ENCODE results near the gene LTBP1.

The LTBP1 gene

GRCh38 chr2:33014268-33014667 is 67.5 kb downstream of the LTBP1 start:
- DNase-seq: no peak

- peak; percentile 60 for DNase-seq
These were observed 68.8 kb downstream of the LTBP1 start for GRCh38 chr2:33015421-33016142.

- peak; percentile 44 for DNase-seq
These were observed 71.5 kb downstream of the LTBP1 start for GRCh38 chr2:33018271-33018670.

- no peak for DNase-seq
These were observed 73.0 kb downstream of the LTBP1 start for GRCh38 chr2:33019796-33020195.

GRCh38 chr2:33020883-33021282 is 74.1 kb downstream of the LTBP1 start:
- no peak for DNase-seq

- peak; percentile 79 for DNase-seq
These were observed 74.9 kb downstream of the LTBP1 start for GRCh38 chr2:33021542-33022227.

- no peak for DNase-seq
These were observed 75.7 kb downstream of the LTBP1 start for GRCh38 chr2:33022395-33022985.

- DNase-seq: peak; percentile 90
These were observed 76.4 kb downstream of the LTBP1 start for GRCh38 chr2:33022989-33023727.

GRCh38 chr2:33023728-33024500 is 77.2 kb downstream of the LTBP1 start:
- peak; percentile 14 for DNase-seq

- no peak for DNase-seq
These were observed 78.0 kb downstream of the LTBP1 start for GRCh38 chr2:33024758-33025157.

- DNase-seq: no peak
These were observed 82.7 kb downstream of the LTBP1 start for GRCh38 chr2:33029459-33029858.

- DNase-seq: no peak
These were observed 83.2 kb downstream of the LTBP1 start for GRCh38 chr2:33029926-33030325.

GRCh38 chr2:33030326-33030725 is 83.6 kb downstream of the LTBP1 start:
- DNase-seq: no peak

- no peak for DNase-seq
These were observed 85.5 kb downstream of the LTBP1 start for GRCh38 chr2:33032245-33032644.

GRCh38 chr2:33033606-33034081 is 86.9 kb downstream of the LTBP1 start:
- peak; percentile 68 for DNase-seq

GRCh38 chr2:33034784-33035183 is 88.0 kb downstream of the LTBP1 start:
- DNase-seq: peak; percentile 55

- DNase-seq: no peak
These were observed 91.5 kb downstream of the LTBP1 start for GRCh38 chr2:33038230-33038629.

- no peak for DNase-seq
These were observed 92.0 kb downstream of the LTBP1 start for GRCh38 chr2:33038799-33039198.

GRCh38 chr2:33040541-33040940 is 93.8 kb downstream of the LTBP1 start:
- no peak for DNase-seq

- no peak for DNase-seq
These were observed 95.5 kb downstream of the LTBP1 start for GRCh38 chr2:33042265-33042664.

- no peak for DNase-seq
These were observed 96.1 kb downstream of the LTBP1 start for GRCh38 chr2:33042819-33043218.

GRCh38 chr2:33047939-33048338 is 101.2 kb downstream of the LTBP1 start:
- no peak for DNase-seq
